IMR-90 (cell line): ENCODE measurements around the gene SYT2. TPM values are rescaled to one million over a fixed set of nuclear protein-coding genes. Genes with fewer than 3 reads are reported as not detected.

Experiments
- ATAC-seq: fragments of 200-7000 bp; cut with Tn5 transposase; 2 replicates; pipeline ENCODE4 v1.9.1; 2020; ENCODE audit warnings: low read depth, mild to moderate bottlenecking, moderate library complexity
- BruUV-seq: library from RNA; stranded (reverse); fragments of 400-500 nt; replicated peaks from 2 replicates; lab custom pipeline; 2021; lab: Mats Ljungman, UMichigan
- CTCF ChIA-PET: fragments of 300-600 bp; formaldehyde crosslinking; extraction: SDS; loops from one replicate; lab custom pipeline; 2021; ENCODE audit warnings: antibody characterized with exemption; lab: Yijun Ruan, JAX
- POLR2A ChIA-PET: fragments of 300-600 bp; sonication (Branson Sonifier 250); formaldehyde crosslinking; loops from one replicate; lab custom pipeline; 2022; ENCODE audit warnings: antibody characterized with exemption; ENCODE audit not compliant: unreplicated experiment; lab: Charles Lee
- DNase-seq: peaks from one replicate; pipeline ENCODE4 v3.0.0; 2013
- H2AFZ ChIP-seq: replicated peaks from 2 replicates; pipeline ENCODE3; 2013; ENCODE audit warnings: low read length, mild to moderate bottlenecking; ENCODE audit not compliant: poor library complexity
- H2AK5ac ChIP-seq: 2 replicates; pipeline ENCODE4 v1.6.1; 2013; ENCODE audit warnings: low read depth, low read length, inconsistent platforms
- H2AK9ac ChIP-seq: replicated peaks from 2 replicates; pipeline ENCODE3; 2013; ENCODE audit warnings: mild to moderate bottlenecking, low read depth, low read length, moderate library complexity; ENCODE audit not compliant: poor library complexity
- H2BK120ac ChIP-seq: 2 replicates; pipeline ENCODE4 v1.6.1; 2013; ENCODE audit warnings: low read depth, low read length, inconsistent platforms
- H2BK15ac ChIP-seq: 3 replicates; pipeline ENCODE4 v1.6.1; 2013; ENCODE audit warnings: low read depth, low read length, inconsistent platforms
- H2BK20ac ChIP-seq: 2 replicates; pipeline ENCODE4 v1.6.1; 2013; ENCODE audit warnings: low read depth, mild to moderate bottlenecking, inconsistent platforms, low read length, moderate library complexity
- H2BK5ac ChIP-seq: 2 replicates; pipeline ENCODE4 v1.6.1; 2013; ENCODE audit warnings: mild to moderate bottlenecking, low read depth, low read length, inconsistent platforms; ENCODE audit not compliant: poor library complexity, severe bottlenecking
- H3K14ac ChIP-seq: replicated peaks from 2 replicates; pipeline ENCODE4 v1.6.1; 2013; ENCODE audit warnings: low read depth, low read length, inconsistent platforms
- H3K18ac ChIP-seq: 2 replicates; pipeline ENCODE4 v1.6.1; 2013; ENCODE audit warnings: low read depth, low read length, control low read depth
- H3K23ac ChIP-seq: 2 replicates; pipeline ENCODE4 v1.6.1; 2013; ENCODE audit warnings: low read depth, low read length, inconsistent platforms
- H3K27ac ChIP-seq: 2 replicates; pipeline ENCODE4 v1.5.1; 2013; ENCODE audit warnings: mild to moderate bottlenecking, control low read depth, low read length; ENCODE audit not compliant: insufficient read depth
- H3K27me3 ChIP-seq: 2 replicates; pipeline ENCODE4 v1.6.1; 2013; ENCODE audit warnings: low read length; ENCODE audit not compliant: control insufficient read depth, insufficient read depth
- H3K36me3 ChIP-seq: 2 replicates; pipeline ENCODE4 v1.6.1; 2013; ENCODE audit warnings: low read length, mixed read lengths; ENCODE audit not compliant: control insufficient read depth, insufficient read depth
- H3K4ac ChIP-seq: 2 replicates; pipeline ENCODE4 v1.6.1; 2013; ENCODE audit warnings: low read depth, low read length, inconsistent platforms
- H3K4me1 ChIP-seq: 2 replicates; pipeline ENCODE4 v1.6.1; 2013; ENCODE audit warnings: low read length, mixed read lengths; ENCODE audit not compliant: control insufficient read depth, insufficient read depth
- H3K4me2 ChIP-seq: 2 replicates; pipeline ENCODE4 v1.6.1; 2013; ENCODE audit warnings: low read depth, mild to moderate bottlenecking, control low read depth, low read length, moderate library complexity
- H3K4me3 ChIP-seq: 2 replicates; pipeline ENCODE4 v1.5.1; 2013; ENCODE audit warnings: low read depth, mild to moderate bottlenecking, control low read depth, low read length, moderate library complexity; ENCODE audit not compliant: insufficient read depth
- H3K56ac ChIP-seq: 2 replicates; pipeline ENCODE4 v1.6.1; 2013; ENCODE audit warnings: low read length, inconsistent platforms; ENCODE audit not compliant: insufficient read depth; ENCODE audit errors: extremely low read depth
- H3K79me1 ChIP-seq, 2 experiments: 2 replicates each; pipeline ENCODE4 v1.6.1; 2013; ENCODE audit warnings: low read length in 2 of 2, inconsistent platforms in 1 of 2, low read depth in 1 of 2
- H3K9ac ChIP-seq: 2 replicates; pipeline ENCODE4 v1.6.1; 2013; ENCODE audit warnings: low read depth, low read length, control low read depth
- H3K9me1 ChIP-seq: 2 replicates; pipeline ENCODE4 v1.6.1; 2013; ENCODE audit warnings: low read length, inconsistent platforms; ENCODE audit not compliant: insufficient read depth
- H3K9me3 ChIP-seq: 2 replicates; pipeline ENCODE4 v1.6.1; 2013; ENCODE audit warnings: low read length; ENCODE audit not compliant: control insufficient read depth, insufficient read depth
- H4K20me1 ChIP-seq: 2 replicates; pipeline ENCODE4 v1.6.1; 2013; ENCODE audit warnings: low read length, inconsistent platforms; ENCODE audit not compliant: insufficient read depth
- H4K5ac ChIP-seq: 2 replicates; pipeline ENCODE4 v1.6.1; 2013; ENCODE audit warnings: mild to moderate bottlenecking, low read depth, low read length, control low read depth
- H4K8ac ChIP-seq, 2 experiments: 2 replicates each; pipeline ENCODE4 v1.6.1; 2013; ENCODE audit warnings: low read depth in 2 of 2, low read length in 2 of 2, control low read depth in 1 of 2, inconsistent platforms in 1 of 2
- H4K91ac ChIP-seq: 2 replicates; pipeline ENCODE4 v1.6.1; 2013; ENCODE audit warnings: low read depth, low read length, inconsistent platforms; ENCODE audit not compliant: insufficient read depth
- BHLHE40 ChIP-seq: fragments of 150-350 bp; IDR thresholded peaks from 2 replicates; pipeline ENCODE4 v1.6.1; 2016; ENCODE audit warnings: mild to moderate bottlenecking, low read depth, low read length
- CEBPB ChIP-seq: IDR thresholded peaks from 2 replicates; pipeline ENCODE4 v1.6.1; 2012; ENCODE audit warnings: low read depth, low read length, improper control_type of control experiment
- CHD1 ChIP-seq: IDR thresholded peaks from 2 replicates; pipeline ENCODE4 v1.6.1; 2012; ENCODE audit warnings: low read depth, low read length, improper control_type of control experiment
- CTCF ChIP-seq: conservative IDR thresholded peaks from 2 replicates; pipeline ENCODE4 v1.5.1; 2012; ENCODE audit warnings: mild to moderate bottlenecking, low read depth, low read length, improper control_type of control experiment
- FOS ChIP-seq: fragments of 150-350 bp; IDR thresholded peaks from 2 replicates; pipeline ENCODE4 v1.6.1; 2016; ENCODE audit warnings: low read depth, low read length
- MAFK ChIP-seq: IDR thresholded peaks from 2 replicates; pipeline ENCODE4 v1.6.1; 2012; ENCODE audit warnings: low read depth, low read length, improper control_type of control experiment
- MAZ ChIP-seq: IDR thresholded peaks from 2 replicates; pipeline ENCODE4 v1.6.1; 2012; ENCODE audit warnings: low read depth, mild to moderate bottlenecking, low read length, improper control_type of control experiment, moderate library complexity, borderline replicate concordance
- MXI1 ChIP-seq: IDR thresholded peaks from 2 replicates; pipeline ENCODE4 v1.6.1; 2012; ENCODE audit warnings: low read depth, mild to moderate bottlenecking, low read length, moderate library complexity, borderline replicate concordance
- NFE2L2 ChIP-seq: fragments of 150-350 bp; IDR thresholded peaks from 2 replicates; pipeline ENCODE4 v1.6.1; 2016; ENCODE audit warnings: low read depth, mild to moderate bottlenecking, low read length
- POLR2A ChIP-seq: IDR thresholded peaks from 2 replicates; pipeline ENCODE4 v1.6.1; 2012; ENCODE audit warnings: mild to moderate bottlenecking, low read depth, low read length
- RAD21 ChIP-seq: IDR thresholded peaks from 2 replicates; pipeline ENCODE4 v1.6.1; 2012; ENCODE audit warnings: low read length, improper control_type of control experiment
- RCOR1 ChIP-seq: IDR thresholded peaks from 2 replicates; pipeline ENCODE4 v1.6.1; 2012; ENCODE audit warnings: mild to moderate bottlenecking, low read length, improper control_type of control experiment; ENCODE audit not compliant: insufficient replicate concordance
- RFX5 ChIP-seq: IDR thresholded peaks from 2 replicates; pipeline ENCODE4 v1.8.0; 2012; ENCODE audit warnings: low read depth, mild to moderate bottlenecking, low read length, moderate library complexity
- SMC3 ChIP-seq: fragments of 150-350 bp; IDR thresholded peaks from 2 replicates; pipeline ENCODE4 v1.6.1; 2016; ENCODE audit warnings: low read depth, mild to moderate bottlenecking, antibody characterized with exemption, low read length, moderate library complexity
- WGBS, 2 experiments: methylation state at CpG; one replicate each; pipeline versions ENCODE4 v1.1.5 to v1.1.7; 2013; ENCODE audit warnings: missing lambda C conversion rate in 2 of 2; ENCODE audit not compliant: insufficient read length in 1 of 2; ENCODE audit errors: extremely low coverage in 2 of 2; 5-methylcytosine and 5-hydroxymethylcytosine counted together
- dilution Hi-C: fragments of 300-500 bp; cut with HindIII; formaldehyde crosslinking; loops from one replicate; pipeline ENCODE4 v1.14.3; 2018; ENCODE audit warnings: low sequenced_read_pairs; ENCODE audit not compliant: unreplicated experiment
- in situ Hi-C: fragments of 300-500 bp; cut with MboI; formaldehyde crosslinking; loops from 3 replicates; pipeline ENCODE4 v1.14.3; 2019; ENCODE audit warnings: low sequenced_read_pairs, inconsistent platforms, mixed read lengths
- intact Hi-C: fragments of 100-400 bp; cut with micrococcal nuclease; formaldehyde crosslinking; loops from 2 replicates; pipeline ENCODE4 v1.10.0; 2022
- polyA plus RNA-seq, 3 experiments: library from polyadenylated mRNA; depleted of rRNA; stranded (reverse); fragments of >200 nt; gene quantifications; 2 replicates each; pipeline ENCODE4 v1.2.3, GENCODE V29; 2012; ENCODE audit warnings: low replicate concordance in 1 of 3
- total RNA-seq: library from RNA; depleted of rRNA; stranded (reverse); fragments of >200 nt; gene quantifications from 2 replicates; pipeline ENCODE4 v1.2.3, GENCODE V29; 2012
- TF ChIP-seq, protein P1 (sequence below): fragments of 150-350 bp; IDR thresholded peaks from 2 replicates; pipeline ENCODE4 v1.6.1; 2016; ENCODE audit warnings: low read depth, mild to moderate bottlenecking, low read length, moderate library complexity, borderline replicate concordance
- TF ChIP-seq, protein P2 (sequence below): fragments of 150-350 bp; IDR thresholded peaks from 2 replicates; pipeline ENCODE4 v1.6.1; 2017; ENCODE audit warnings: mild to moderate bottlenecking, antibody characterized with exemption, low read length, low read depth

SYT2 gene
- total and polyA plus RNA-seq, 2 of the 4 experiments (the other 2 are of a cell fraction): under 0.01 TPM

DNA sequence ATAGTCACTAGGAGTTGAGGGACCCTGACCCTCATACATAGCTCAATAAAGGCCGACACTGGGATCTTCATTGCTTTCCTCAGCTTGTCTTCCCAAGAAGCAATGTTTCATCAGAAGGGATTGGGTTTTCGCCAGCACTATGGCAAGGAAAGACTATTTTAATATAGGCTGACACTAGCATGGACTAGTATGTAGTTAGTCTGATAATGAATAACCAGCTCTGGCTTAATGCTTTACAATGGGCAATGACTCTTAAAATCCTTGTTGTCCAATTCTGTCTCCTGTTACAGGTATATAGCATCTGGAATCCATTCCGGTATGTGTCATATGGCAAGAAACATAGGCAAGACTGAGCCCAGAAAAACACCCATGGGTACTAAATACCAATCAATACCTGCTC is 15.3 kb upstream of the SYT2 start:
- Histone ChIP-seq H3K4ac (no peak overlapping the region), H3K23ac (no peak overlapping the region), H3K9ac (no peak overlapping the region), H3K14ac (no peak overlapping the region), H3K4me1 (no peaks in the 10 kb centered on the region), H2BK20ac (no peak overlapping the region), H3K4me2 (no peak overlapping the region), H2BK120ac (no peak overlapping the region), H3K9me1 (no peaks in the 10 kb centered on the region; the same call in none of the 2 replicates), H2AK9ac (no peak overlapping the region), H2BK15ac (no peak overlapping the region), H3K18ac (no peak overlapping the region), H3K27ac (no peak overlapping the region), H3K56ac (no peak overlapping the region), H3K79me1 (peaks cover 0 to 11% of the 10 kb centered on the region in 2 experiments; a peak in 2 of 4 replicates), H3K9me3 (no peaks in the 10 kb centered on the region), H4K20me1 (peaks cover 16% of the 10 kb centered on the region), H4K8ac (no peak overlapping the region), H3K36me3 (peaks cover 24% of the 10 kb centered on the region), H2BK5ac (no peak overlapping the region), H2AFZ (no peak overlapping the region), H3K27me3 (no peaks in the 10 kb centered on the region), H4K5ac (no peak overlapping the region), H2AK5ac (no peak overlapping the region), H3K4me3 (no peak overlapping the region), H4K91ac (no peak overlapping the region)
- TF ChIP-seq, protein P1, sequence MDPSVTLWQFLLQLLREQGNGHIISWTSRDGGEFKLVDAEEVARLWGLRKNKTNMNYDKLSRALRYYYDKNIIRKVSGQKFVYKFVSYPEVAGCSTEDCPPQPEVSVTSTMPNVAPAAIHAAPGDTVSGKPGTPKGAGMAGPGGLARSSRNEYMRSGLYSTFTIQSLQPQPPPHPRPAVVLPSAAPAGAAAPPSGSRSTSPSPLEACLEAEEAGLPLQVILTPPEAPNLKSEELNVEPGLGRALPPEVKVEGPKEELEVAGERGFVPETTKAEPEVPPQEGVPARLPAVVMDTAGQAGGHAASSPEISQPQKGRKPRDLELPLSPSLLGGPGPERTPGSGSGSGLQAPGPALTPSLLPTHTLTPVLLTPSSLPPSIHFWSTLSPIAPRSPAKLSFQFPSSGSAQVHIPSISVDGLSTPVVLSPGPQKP: no peak
- TF ChIP-seq, protein P2, sequence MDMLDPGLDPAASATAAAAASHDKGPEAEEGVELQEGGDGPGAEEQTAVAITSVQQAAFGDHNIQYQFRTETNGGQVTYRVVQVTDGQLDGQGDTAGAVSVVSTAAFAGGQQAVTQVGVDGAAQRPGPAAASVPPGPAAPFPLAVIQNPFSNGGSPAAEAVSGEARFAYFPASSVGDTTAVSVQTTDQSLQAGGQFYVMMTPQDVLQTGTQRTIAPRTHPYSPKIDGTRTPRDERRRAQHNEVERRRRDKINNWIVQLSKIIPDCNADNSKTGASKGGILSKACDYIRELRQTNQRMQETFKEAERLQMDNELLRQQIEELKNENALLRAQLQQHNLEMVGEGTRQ: no peak
- TF ChIP-seq CTCF (no peak), MAFK (no peak), NFE2L2 (no peak), MAZ (no peak), SMC3 (no peak), CHD1 (no peak), CEBPB (no peak), MXI1 (no peak), FOS (no peak), RFX5 (no peak), BHLHE40 (no peak), RAD21 (no peak), RCOR1 (no peak), POLR2A (no peak)
- DNase-seq (no peak), ATAC-seq (no peak)
- POLR2A ChIA-PET: no interaction called here
- 100% methylated on average over 1 of the region's 3 CpGs; no CpG with 5 or more reads in 1 of the 2 experiments for WGBS, 2 experiments
- dilution Hi-C loops (no loop called here), intact Hi-C loops (no loop called here), in situ Hi-C loops (no loop called here)
- no TSS peak for BruUV-seq
- CTCF ChIA-PET: no interaction called here
